ENCODE data around the gene HACD2. TPM values are rescaled to one million over a fixed set of nuclear protein-coding genes. Genes with fewer than 3 reads are reported as not detected.

The HACD2 gene
- total RNA-seq = 10 to 100 TPM; 22.4 to 31.3 TPM

- H3K4me1 Mint-ChIP-seq = peaks cover 7% of the 10 kb centered on the region
- H3K27ac Mint-ChIP-seq = peak within 1 kb of the TSS; percentile 77
- no peaks in the 10 kb centered on the region for H3K9me3 Mint-ChIP-seq
- H3K27me3 Mint-ChIP-seq = no peaks in the 10 kb centered on the region
- peak; percentile 94 for ATAC-seq (replicated peaks)
- H3K4me3 Mint-ChIP-seq = no peak within 1 kb of the TSS
- peaks cover 27% of the 10 kb centered on the region for H3K36me3 Mint-ChIP-seq (ENCODE audit: low read depth)
Measured at GRCh38 chr3:123584988-123585937, at the start of gene HACD2. Gene HACD2 (minus strand): TSS chr3:123585053. CDS start chr3:123585027, 26 bp downstream.

- no peaks in the 10 kb centered on the region for H3K27me3 Mint-ChIP-seq
- H3K4me3 Mint-ChIP-seq = no peak overlapping the region
- no peaks in the 10 kb centered on the region for H3K4me1 Mint-ChIP-seq
- no peaks in the 10 kb centered on the region for H3K36me3 Mint-ChIP-seq (ENCODE audit: low read depth)
- no peak overlapping the region for H3K27ac Mint-ChIP-seq
- H3K9me3 Mint-ChIP-seq = no peaks in the 10 kb centered on the region
- ATAC-seq (replicated peaks) = no peak
Measured at GRCh38 chr3:123634149-123635051, 49.5 kb upstream of the HACD2 start.

GRCh38 chr3:123633530-123633929 lies 48.7 kb upstream of the HACD2 start:
- no peaks in the 10 kb centered on the region for H3K4me1 Mint-ChIP-seq
- no peak for ATAC-seq (replicated peaks)
- H3K36me3 Mint-ChIP-seq (ENCODE audit: low read depth) = no peaks in the 10 kb centered on the region
- no peak overlapping the region for H3K4me3 Mint-ChIP-seq
- no peak overlapping the region for H3K27ac Mint-ChIP-seq
- H3K9me3 Mint-ChIP-seq = no peaks in the 10 kb centered on the region
- H3K27me3 Mint-ChIP-seq = no peaks in the 10 kb centered on the region

- H3K9me3 Mint-ChIP-seq = no peaks in the 10 kb centered on the region
- no peaks in the 10 kb centered on the region for H3K4me1 Mint-ChIP-seq
- H3K4me3 Mint-ChIP-seq = no peak overlapping the region
- no peak for ATAC-seq (replicated peaks)
- no peaks in the 10 kb centered on the region for H3K27me3 Mint-ChIP-seq
- H3K27ac Mint-ChIP-seq = no peak overlapping the region
- no peaks in the 10 kb centered on the region for H3K36me3 Mint-ChIP-seq (ENCODE audit: low read depth)
Measured at GRCh38 chr3:123632161-123632655, 47.4 kb upstream of the HACD2 start.

GRCh38 chr3:123629747-123630047 lies 44.8 kb upstream of the HACD2 start:
- Mint-ChIP-seq H3K4me3 (no peak overlapping the region), H3K9me3 (no peaks in the 10 kb centered on the region), H3K27me3 (peaks cover 3% of the 10 kb centered on the region), H3K27ac (no peak overlapping the region), H3K4me1 (no peaks in the 10 kb centered on the region), H3K36me3 (ENCODE audit: low read depth) (no peaks in the 10 kb centered on the region)
- no peak for ATAC-seq (replicated peaks)

GRCh38 chr3:123628996-123629746 lies 44.3 kb upstream of the HACD2 start:
- Mint-ChIP-seq H3K9me3 (no peaks in the 10 kb centered on the region), H3K36me3 (ENCODE audit: low read depth) (no peaks in the 10 kb centered on the region), H3K4me3 (no peak overlapping the region), H3K27me3 (peaks cover 3% of the 10 kb centered on the region), H3K4me1 (no peaks in the 10 kb centered on the region), H3K27ac (no peak overlapping the region)
- ATAC-seq (replicated peaks) = no peak

GRCh38 chr3:123627673-123628670 lies 43.1 kb upstream of the HACD2 start:
- H3K4me1 Mint-ChIP-seq = no peaks in the 10 kb centered on the region
- H3K27me3 Mint-ChIP-seq = peaks cover 3% of the 10 kb centered on the region
- no peaks in the 10 kb centered on the region for H3K9me3 Mint-ChIP-seq
- no peak overlapping the region for H3K4me3 Mint-ChIP-seq
- H3K27ac Mint-ChIP-seq = no peak overlapping the region
- no peak for ATAC-seq (replicated peaks)
- no peaks in the 10 kb centered on the region for H3K36me3 Mint-ChIP-seq (ENCODE audit: low read depth)

GRCh38 chr3:123626881-123627280 lies 42.0 kb upstream of the HACD2 start:
- no peaks in the 10 kb centered on the region for H3K4me1 Mint-ChIP-seq
- no peak for ATAC-seq (replicated peaks)
- no peaks in the 10 kb centered on the region for H3K9me3 Mint-ChIP-seq
- H3K27ac Mint-ChIP-seq = no peak overlapping the region
- H3K27me3 Mint-ChIP-seq = peaks cover 3% of the 10 kb centered on the region
- H3K36me3 Mint-ChIP-seq (ENCODE audit: low read depth) = no peaks in the 10 kb centered on the region
- H3K4me3 Mint-ChIP-seq = no peak overlapping the region

- Mint-ChIP-seq H3K9me3 (no peaks in the 10 kb centered on the region), H3K4me3 (no peak overlapping the region), H3K27ac (no peak overlapping the region)
Measured at GRCh38 chr3:123624302-123624701, 39.4 kb upstream of the HACD2 start.

GRCh38 chr3:123623346-123623880 lies 38.6 kb upstream of the HACD2 start:
- H3K27ac Mint-ChIP-seq = no peak overlapping the region
- no peaks in the 10 kb centered on the region for H3K4me1 Mint-ChIP-seq
- H3K36me3 Mint-ChIP-seq (ENCODE audit: low read depth) = no peaks in the 10 kb centered on the region
- H3K27me3 Mint-ChIP-seq = peaks cover 3% of the 10 kb centered on the region
- no peaks in the 10 kb centered on the region for H3K9me3 Mint-ChIP-seq
- H3K4me3 Mint-ChIP-seq = no peak overlapping the region
- ATAC-seq (replicated peaks) = no peak

More at GRCh38 chr3:123624302-123624701, 39.4 kb upstream of the HACD2 start:
- no peak for ATAC-seq (replicated peaks)
- H3K4me1 Mint-ChIP-seq = no peaks in the 10 kb centered on the region
- H3K36me3 Mint-ChIP-seq (ENCODE audit: low read depth) = no peaks in the 10 kb centered on the region
- H3K27me3 Mint-ChIP-seq = peaks cover 3% of the 10 kb centered on the region

- no peak for ATAC-seq (replicated peaks)
- Mint-ChIP-seq H3K4me1 (no peaks in the 10 kb centered on the region), H3K27ac (no peak overlapping the region)
Measured at GRCh38 chr3:123622766-123623165, 37.9 kb upstream of the HACD2 start.

GRCh38 chr3:123621850-123622189 lies 37.0 kb upstream of the HACD2 start:
- ATAC-seq (replicated peaks) = no peak
- no peaks in the 10 kb centered on the region for H3K9me3 Mint-ChIP-seq
- peaks cover 3% of the 10 kb centered on the region for H3K27me3 Mint-ChIP-seq
- no peaks in the 10 kb centered on the region for H3K36me3 Mint-ChIP-seq (ENCODE audit: low read depth)
- H3K4me3 Mint-ChIP-seq = no peak overlapping the region
- H3K27ac Mint-ChIP-seq = no peak overlapping the region
- H3K4me1 Mint-ChIP-seq = no peaks in the 10 kb centered on the region

More at GRCh38 chr3:123622766-123623165, 37.9 kb upstream of the HACD2 start:
- no peak overlapping the region for H3K4me3 Mint-ChIP-seq
- H3K27me3 Mint-ChIP-seq = peaks cover 3% of the 10 kb centered on the region
- H3K36me3 Mint-ChIP-seq (ENCODE audit: low read depth) = no peaks in the 10 kb centered on the region
- H3K9me3 Mint-ChIP-seq = no peaks in the 10 kb centered on the region

Data from activated T-helper 17 cell treated with anti-CD3 and anti-CD28 coated beads, Interleukin-2, amount 50 U/mL, for 72 hours (primary cell).